Gastrocnemius medialis (tissue), 4 donors: Measurements from ENCODE around the gene PGC.

ENCODE experiments used
- CTCF ChIP-seq, 5 experiments: fragments of 450-650 bp in 3 of 5; fragments of 200-600 bp in 2 of 5; sonication (generic) in 2 of 5; IDR thresholded peaks in 4 of 5; conservative IDR thresholded peaks in 1 of 5; 1 replicate in 4 of 5; 2 replicates in 1 of 5; pipeline ENCODE4 v1.5.1; 2016 to 2019; ENCODE audit warnings: antibody characterized with exemption in 5 of 5, mild to moderate bottlenecking in 3 of 5, moderate library complexity in 3 of 5
- POLR2A ChIP-seq, 2 donors: fragments of 450-650 bp; IDR thresholded peaks; one replicate each; pipeline ENCODE4 v1.6.1; 2017; ENCODE audit warnings: antibody characterized with exemption in 2 of 2, mild to moderate bottlenecking in 2 of 2, moderate library complexity in 2 of 2

- no peak for TF ChIP-seq CTCF (IDR thresholded peaks at IDR 0.05 in 4 of 5, conservative IDR thresholded peaks at IDR 0.05 in 1 of 5)
- no peak for TF ChIP-seq POLR2A (IDR thresholded peaks at IDR 0.05)
Measured at GRCh38 chr6:41771058-41771983, 24.1 kb upstream of the PGC start.
